ENCODE data around the gene KCNQ4.

KCNQ4 gene

GRCh38 chr1:40887652-40888051, 104.1 kb downstream of the KCNQ4 start:
- in situ Hi-C loops (cut with MboI; ENCODE audit: low sequenced_read_pairs), result no loop called here

All from HL-60/S4 treated with retinoic acid at 250 ng/mL for 4 days and 3 days (cell line).